Thyroid gland (tissue), 4 donors: ENCODE data around the gene EAF1. TPM values are rescaled to one million over a fixed set of nuclear protein-coding genes. Genes with fewer than 3 reads are reported as not detected.
"Not testable (repeated sequence)": the region's sequence is repeated elsewhere in the genome, so short reads cannot be mapped to it uniquely, and the experiment has no call there.

Experiments
- DNase-seq, 2 donors: peaks; one replicate each; pipeline ENCODE4 v3.0.0-alpha.2; 2019
- H3K27ac ChIP-seq, 3 donors: fragments of 200-600 bp; sonication (generic); 1 replicate in 2 of 3; 2 replicates in 1 of 3; pipeline ENCODE4 v1.5.1; 2016 to 2019; ENCODE audit warnings: mild to moderate bottlenecking in 1 of 3, moderate library complexity in 1 of 3
- H3K27me3 ChIP-seq: fragments of 200-600 bp; sonication (generic); one replicate; pipeline ENCODE4 v1.5.1; 2019
- H3K36me3 ChIP-seq, 2 donors: fragments of 200-600 bp; sonication (generic); one replicate each; pipeline ENCODE4 v1.5.1; 2016 to 2019
- H3K4me1 ChIP-seq, 2 donors: fragments of 200-600 bp; sonication (generic); one replicate each; pipeline ENCODE4 v1.5.1; 2017 to 2019
- H3K4me3 ChIP-seq, 3 donors: fragments of 200-600 bp; sonication (generic); replicated peaks in 1 of 3; 1 replicate in 2 of 3; 2 replicates in 1 of 3; pipeline ENCODE4 v1.5.1; 2016; ENCODE audit warnings: mild to moderate bottlenecking in 1 of 3
- H3K9me3 ChIP-seq: fragments of 200-600 bp; sonication (generic); one replicate; pipeline ENCODE4 v1.5.1; 2017
- POLR2A ChIP-seq, 2 donors: fragments of 450-650 bp; IDR thresholded peaks; one replicate each; pipeline ENCODE4 v1.6.1; 2017; ENCODE audit warnings: antibody characterized with exemption in 2 of 2, mild to moderate bottlenecking in 2 of 2, moderate library complexity in 1 of 2
- WGBS, 2 donors: methylation state at CpG; one replicate each; pipeline ENCODE4 v1.1.5; 2017; 5-methylcytosine and 5-hydroxymethylcytosine counted together
- intact Hi-C: fragments of 100-400 bp; cut with DNase I; formaldehyde crosslinking; loops from one replicate; pipeline ENCODE4 v1.15.1; 2023
- total RNA-seq, 4 donors: library from RNA; depleted of rRNA; stranded (reverse); fragments of >200 nt; gene quantifications; one replicate each; pipeline ENCODE4 v1.2.3, GENCODE V29; 2016
- TF ChIP-seq, protein P1 (sequence below), 6 experiments: fragments of 200-600 bp in 3 of 6; fragments of 450-650 bp in 3 of 6; sonication (generic) in 3 of 6; IDR thresholded peaks; one replicate each; pipeline ENCODE4 v1.5.1; 2016 to 2019; ENCODE audit warnings: antibody characterized with exemption in 6 of 6, mild to moderate bottlenecking in 2 of 6, inconsistent platforms in 1 of 6, moderate library complexity in 1 of 6

EAF1 gene
- total RNA-seq, 4 donors from 2014 or later, result 15.2 to 24.7 (median 22.3) TPM

DNA sequence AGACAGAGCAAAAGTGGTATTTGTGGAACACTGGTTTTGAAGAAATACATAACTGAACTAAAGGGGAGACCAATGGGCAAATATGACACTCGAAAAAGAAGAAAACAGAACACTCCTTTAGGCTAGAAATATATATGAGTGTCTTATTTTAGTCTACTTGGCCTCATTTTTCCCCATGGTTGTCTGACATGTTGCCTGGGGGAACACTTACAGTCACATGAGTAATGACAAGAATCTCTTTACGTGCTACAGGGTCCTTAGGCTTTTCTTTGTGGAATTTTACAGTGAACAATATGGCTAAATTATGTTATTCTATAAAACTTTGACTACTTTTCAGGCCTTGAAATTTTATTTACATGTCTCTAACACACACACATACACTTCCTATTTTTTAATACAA is 17.6 kb upstream of the EAF1 start:
- no peak for TF ChIP-seq POLR2A (IDR thresholded peaks at IDR 0.05)
- TF ChIP-seq, protein P1, sequence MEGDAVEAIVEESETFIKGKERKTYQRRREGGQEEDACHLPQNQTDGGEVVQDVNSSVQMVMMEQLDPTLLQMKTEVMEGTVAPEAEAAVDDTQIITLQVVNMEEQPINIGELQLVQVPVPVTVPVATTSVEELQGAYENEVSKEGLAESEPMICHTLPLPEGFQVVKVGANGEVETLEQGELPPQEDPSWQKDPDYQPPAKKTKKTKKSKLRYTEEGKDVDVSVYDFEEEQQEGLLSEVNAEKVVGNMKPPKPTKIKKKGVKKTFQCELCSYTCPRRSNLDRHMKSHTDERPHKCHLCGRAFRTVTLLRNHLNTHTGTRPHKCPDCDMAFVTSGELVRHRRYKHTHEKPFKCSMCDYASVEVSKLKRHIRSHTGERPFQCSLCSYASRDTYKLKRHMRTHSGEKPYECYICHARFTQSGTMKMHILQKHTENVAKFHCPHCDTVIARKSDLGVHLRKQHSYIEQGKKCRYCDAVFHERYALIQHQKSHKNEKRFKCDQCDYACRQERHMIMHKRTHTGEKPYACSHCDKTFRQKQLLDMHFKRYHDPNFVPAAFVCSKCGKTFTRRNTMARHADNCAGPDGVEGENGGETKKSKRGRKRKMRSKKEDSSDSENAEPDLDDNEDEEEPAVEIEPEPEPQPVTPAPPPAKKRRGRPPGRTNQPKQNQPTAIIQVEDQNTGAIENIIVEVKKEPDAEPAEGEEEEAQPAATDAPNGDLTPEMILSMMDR (IDR thresholded peaks at IDR 0.05), result no peak
- WGBS, 2 donors, result 97 to 98% methylated on average over 2 of the region's 2 CpGs
- no peak overlapping the region for H3K4me3 ChIP-seq
- H3K27me3 ChIP-seq, result no peaks in the 10 kb centered on the region
- no peaks in the 10 kb centered on the region for H3K4me1 ChIP-seq
- H3K36me3 ChIP-seq, result peaks cover 8 to 25% of the 10 kb centered on the region in 2 donors
- intact Hi-C loops, result loop anchor here (10.0 kb wide), 1 partner anchor 295 kb away; no protein-coding TSS in a partner anchor
- H3K27ac ChIP-seq, result no peak overlapping the region
- no peak for DNase-seq
- H3K9me3 ChIP-seq, result no peaks in the 10 kb centered on the region

GRCh38 chr3:15410966-15411365 is 16.4 kb upstream of the EAF1 start:
- peaks cover 8 to 35% of the 10 kb centered on the region in 2 donors for H3K36me3 ChIP-seq
- not testable (repeated sequence) for DNase-seq, H3K27ac ChIP-seq, H3K4me1 ChIP-seq, H3K9me3 ChIP-seq, H3K4me3 ChIP-seq, H3K27me3 ChIP-seq
- WGBS, 2 donors, result 94 to 95% methylated on average over 7 of the region's 7 CpGs
- intact Hi-C loops, result loop anchor here (10.0 kb wide), 1 partner anchor 296 kb away; no protein-coding TSS in a partner anchor

- no peak for DNase-seq
- WGBS, 2 donors, result 87 to 93% methylated on average over 4 of the region's 4 CpGs
- Histone ChIP-seq H3K4me1 (peaks cover 0 to 9% of the 10 kb centered on the region in 2 donors), H3K27ac (no peak overlapping the region), H3K4me3 (no peak overlapping the region), H3K36me3 (no peaks in the 10 kb centered on the region), H3K9me3 (no peaks in the 10 kb centered on the region), H3K27me3 (no peaks in the 10 kb centered on the region)
- intact Hi-C loops, result no loop called here
- no peak for TF ChIP-seq POLR2A (IDR thresholded peaks at IDR 0.05)
- TF ChIP-seq, protein P1 (IDR thresholded peaks at IDR 0.05), result no peak
Measured at GRCh38 chr3:15420871-15421270, 6.5 kb upstream of the EAF1 start.

- Histone ChIP-seq H3K4me3 (peak overlapping the region; percentile 71 to 98 (median 82)), H3K36me3 (peaks cover 0 to 7% of the 10 kb centered on the region in 2 donors), H3K4me1 (peaks cover 17 to 21% of the 10 kb centered on the region in 2 donors), H3K9me3 (no peaks in the 10 kb centered on the region), H3K27ac (peak overlapping the region in 1 of 3 donors; percentile 78), H3K27me3 (no peaks in the 10 kb centered on the region)
- no peak for DNase-seq
- intact Hi-C loops, result loop anchor here (5.0 kb wide), 1 partner anchor 131 kb away; no protein-coding TSS in a partner anchor
- WGBS, 2 donors, result 44 to 51% methylated on average over 16 of the region's 16 CpGs
- TF ChIP-seq, protein P1 (IDR thresholded peaks at IDR 0.05), result no peak
- TF ChIP-seq POLR2A (IDR thresholded peaks at IDR 0.05), result no peak
Measured at GRCh38 chr3:15426579-15427118, 749 bp upstream of the EAF1 start.

GRCh38 chr3:15427981-15428380 is 583 bp downstream of the EAF1 start:
- 1 to 2% methylated on average over 11 of the region's 11 CpGs for WGBS, 2 donors
- intact Hi-C loops, result loop anchor here (5.0 kb wide), 1 partner anchor 129 kb away; no protein-coding TSS in a partner anchor
- Histone ChIP-seq H3K9me3 (no peaks in the 10 kb centered on the region), H3K4me3 (peak overlapping the region; percentile 71 to 98 (median 82)), H3K27ac (peak overlapping the region in 1 of 3 donors; percentile 62), H3K27me3 (no peaks in the 10 kb centered on the region), H3K36me3 (peaks cover 0 to 7% of the 10 kb centered on the region in 2 donors), H3K4me1 (peaks cover 17 to 21% of the 10 kb centered on the region in 2 donors)
- TF ChIP-seq POLR2A (IDR thresholded peaks at IDR 0.05), result no peak
- TF ChIP-seq, protein P1 (IDR thresholded peaks at IDR 0.05), result no peak
- DNase-seq, result no peak
